Thyroid gland (tissue), 4 donors: ENCODE results near the gene HRH1. TPM values are rescaled to one million over a fixed set of nuclear protein-coding genes. Genes with fewer than 3 reads are reported as not detected.

Experiments
- DNase-seq, 2 donors: peaks; one replicate each; pipeline ENCODE4 v3.0.0-alpha.2; 2019
- H3K27ac ChIP-seq, 3 donors: fragments of 200-600 bp; sonication (generic); 1 replicate in 2 of 3; 2 replicates in 1 of 3; pipeline ENCODE4 v1.5.1; 2016 to 2019; ENCODE audit warnings: mild to moderate bottlenecking in 1 of 3, moderate library complexity in 1 of 3
- H3K27me3 ChIP-seq: fragments of 200-600 bp; sonication (generic); one replicate; pipeline ENCODE4 v1.5.1; 2019
- H3K36me3 ChIP-seq, 2 donors: fragments of 200-600 bp; sonication (generic); one replicate each; pipeline ENCODE4 v1.5.1; 2016 to 2019
- H3K4me1 ChIP-seq, 2 donors: fragments of 200-600 bp; sonication (generic); one replicate each; pipeline ENCODE4 v1.5.1; 2017 to 2019
- H3K4me3 ChIP-seq, 3 donors: fragments of 200-600 bp; sonication (generic); replicated peaks in 1 of 3; 1 replicate in 2 of 3; 2 replicates in 1 of 3; pipeline ENCODE4 v1.5.1; 2016; ENCODE audit warnings: mild to moderate bottlenecking in 1 of 3
- H3K9me3 ChIP-seq: fragments of 200-600 bp; sonication (generic); one replicate; pipeline ENCODE4 v1.5.1; 2017
- CTCF ChIP-seq, 6 experiments: fragments of 200-600 bp in 3 of 6; fragments of 450-650 bp in 3 of 6; sonication (generic) in 3 of 6; IDR thresholded peaks; one replicate each; pipeline ENCODE4 v1.5.1; 2016 to 2019; ENCODE audit warnings: antibody characterized with exemption in 6 of 6, mild to moderate bottlenecking in 2 of 6, inconsistent platforms in 1 of 6, moderate library complexity in 1 of 6
- POLR2A ChIP-seq, 2 donors: fragments of 450-650 bp; IDR thresholded peaks; one replicate each; pipeline ENCODE4 v1.6.1; 2017; ENCODE audit warnings: antibody characterized with exemption in 2 of 2, mild to moderate bottlenecking in 2 of 2, moderate library complexity in 1 of 2
- WGBS, 2 donors: methylation state at CpG; one replicate each; pipeline ENCODE4 v1.1.5; 2017; 5-methylcytosine and 5-hydroxymethylcytosine counted together
- intact Hi-C: fragments of 100-400 bp; cut with DNase I; formaldehyde crosslinking; loops from one replicate; pipeline ENCODE4 v1.15.1; 2023
- total RNA-seq, 4 donors: library from RNA; depleted of rRNA; stranded (reverse); fragments of >200 nt; gene quantifications; one replicate each; pipeline ENCODE4 v1.2.3, GENCODE V29; 2016

HRH1 gene
- total RNA-seq, 4 donors from 2014 or later: 1.9 to 2.6 (median 2.4) TPM; not detected in 1

- WGBS, 2 donors: 82 to 91% methylated on average over 5 of the region's 5 CpGs
- intact Hi-C loops: no loop called here
- no peak overlapping the region for H3K4me3 ChIP-seq
These were observed 10.8 kb upstream of the HRH1 start for GRCh38 chr3:11143476-11143875.

GRCh38 chr3:11144996-11145395 lies 9.3 kb upstream of the HRH1 start:
- intact Hi-C loops: no loop called here
- DNase-seq: no peak
- WGBS, 2 donors: 66 to 70% methylated on average over 5 of the region's 5 CpGs
- Histone ChIP-seq H3K4me3 (no peak overlapping the region), H3K4me1 (no peaks in the 10 kb centered on the region), H3K9me3 (no peaks in the 10 kb centered on the region), H3K36me3 (no peaks in the 10 kb centered on the region), H3K27ac (no peak overlapping the region), H3K27me3 (peaks cover 6% of the 10 kb centered on the region)
- TF ChIP-seq POLR2A (IDR thresholded peaks at IDR 0.05) (no peak), CTCF (IDR thresholded peaks at IDR 0.05) (no peak)

More at GRCh38 chr3:11143476-11143875, 10.8 kb upstream of the HRH1 start:
- no peak overlapping the region for H3K27ac ChIP-seq
- no peaks in the 10 kb centered on the region for H3K9me3 ChIP-seq
- H3K36me3 ChIP-seq: no peaks in the 10 kb centered on the region
- no peaks in the 10 kb centered on the region for H3K4me1 ChIP-seq
- H3K27me3 ChIP-seq: peaks cover 6% of the 10 kb centered on the region
- DNase-seq: no peak
- TF ChIP-seq CTCF (IDR thresholded peaks at IDR 0.05) (no peak), POLR2A (IDR thresholded peaks at IDR 0.05) (no peak)

- no peaks in the 10 kb centered on the region for H3K4me1 ChIP-seq
- intact Hi-C loops: no loop called here
- H3K4me3 ChIP-seq: no peak overlapping the region
- H3K36me3 ChIP-seq: no peaks in the 10 kb centered on the region
- 55 to 64% methylated on average over 3 of the region's 3 CpGs for WGBS, 2 donors
- TF ChIP-seq CTCF (IDR thresholded peaks at IDR 0.05) (no peak), POLR2A (IDR thresholded peaks at IDR 0.05) (no peak)
- peaks cover 6% of the 10 kb centered on the region for H3K27me3 ChIP-seq
- DNase-seq: no peak
- no peaks in the 10 kb centered on the region for H3K9me3 ChIP-seq
- no peak overlapping the region for H3K27ac ChIP-seq
These were observed 8.4 kb upstream of the HRH1 start for GRCh38 chr3:11145888-11146287.

GRCh38 chr3:11146773-11147660 lies 7.3 kb upstream of the HRH1 start:
- intact Hi-C loops: no loop called here

More at GRCh38 chr3:11146773-11147660, 7.3 kb upstream of the HRH1 start:
- no peak overlapping the region for H3K27ac ChIP-seq
- no peak overlapping the region for H3K4me3 ChIP-seq
- no peak for DNase-seq
- WGBS, 2 donors: 58 to 71% methylated on average over 6 of the region's 6 CpGs
- H3K36me3 ChIP-seq: no peaks in the 10 kb centered on the region
- H3K27me3 ChIP-seq: peaks cover 6% of the 10 kb centered on the region
- no peak for TF ChIP-seq CTCF (IDR thresholded peaks at IDR 0.05)
- no peak for TF ChIP-seq POLR2A (IDR thresholded peaks at IDR 0.05)
- H3K9me3 ChIP-seq: no peaks in the 10 kb centered on the region
- H3K4me1 ChIP-seq: no peaks in the 10 kb centered on the region
